Hepatocyte (in vitro differentiated cells): ENCODE measurements around the gene STMND1.

ENCODE experiments used
- CTCF ChIP-seq: fragments of 200-600 bp; sonication (generic); IDR thresholded peaks from 2 replicates; pipeline ENCODE4 v1.5.1; 2016; ENCODE audit warnings: antibody characterized with exemption, mild to moderate bottlenecking; ENCODE audit not compliant: poor library complexity
- EZH2 ChIP-seq: fragments of 200-600 bp; sonication (generic); IDR thresholded peaks from 2 replicates; pipeline ENCODE4 v1.6.1; 2016; ENCODE audit warnings: antibody characterized with exemption, mild to moderate bottlenecking, borderline replicate concordance
- EZH2phosphoT487 ChIP-seq: fragments of 200-600 bp; sonication (generic); IDR thresholded peaks from one replicate; pipeline ENCODE4 v1.6.1; 2018; ENCODE audit warnings: antibody characterized with exemption, mild to moderate bottlenecking, low read depth, moderate library complexity; ENCODE audit not compliant: unreplicated experiment, severe bottlenecking

- TF ChIP-seq CTCF: no peak
- TF ChIP-seq EZH2: no peak
- no peak for TF ChIP-seq EZH2phosphoT487
These were observed 5.8 kb upstream of the STMND1 start for GRCh38 chr6:17096096-17096495.
